ENCODE measurements around the gene KRT74.

Gene KRT74

GRCh38 chr12:52522346-52523011 is 51.2 kb downstream of the KRT74 start:
- no peak for TF ChIP-seq CTCF (IDR thresholded peaks at IDR 0.05; ENCODE audit: control insufficient read depth, extremely low read depth, insufficient read depth)
- no peak for DNase-seq (ENCODE audit: low read depth)
- H3K4me3 ChIP-seq (ENCODE audit: low read depth, low read length): no peak overlapping the region

DNA sequence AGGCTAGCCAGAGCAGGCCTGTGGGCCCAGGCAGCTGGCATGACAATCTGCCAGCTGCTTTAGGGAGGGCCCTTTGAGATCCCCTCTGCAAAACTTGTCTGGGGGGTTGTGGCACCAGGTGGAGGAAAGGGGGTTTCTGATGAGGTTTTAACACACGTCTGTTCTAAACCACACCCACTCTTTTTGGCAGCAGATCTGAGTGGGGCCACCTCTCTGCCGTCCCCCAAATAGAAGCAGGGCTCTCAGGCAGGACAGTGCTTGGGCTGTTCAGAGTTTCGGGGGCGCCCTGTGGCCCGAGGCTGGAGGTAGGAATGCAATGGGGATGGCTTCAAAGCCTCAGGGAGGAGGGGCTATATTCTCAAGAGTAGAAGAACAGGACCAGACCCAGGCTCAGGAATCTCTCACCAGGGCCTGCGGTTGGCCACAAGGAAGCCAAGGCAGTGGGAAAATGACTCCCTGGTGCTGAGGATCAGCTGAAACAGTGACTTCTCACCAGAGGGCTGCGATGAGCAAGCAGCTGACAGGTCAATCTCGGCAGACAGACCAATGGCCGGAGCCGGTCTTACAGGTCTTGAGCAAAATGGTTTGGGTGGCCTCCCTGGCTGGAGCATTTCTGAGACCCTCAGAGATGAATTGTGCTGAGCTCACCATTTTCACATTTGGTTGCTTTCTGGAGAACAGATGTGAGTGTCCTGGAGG is 51.9 kb downstream of the KRT74 start:
- H3K4me3 ChIP-seq (ENCODE audit: low read depth, low read length): no peak overlapping the region
- no peak for TF ChIP-seq CTCF (IDR thresholded peaks at IDR 0.05; ENCODE audit: control insufficient read depth, extremely low read depth, insufficient read depth)
- no peak for DNase-seq (ENCODE audit: low read depth)

DNA sequence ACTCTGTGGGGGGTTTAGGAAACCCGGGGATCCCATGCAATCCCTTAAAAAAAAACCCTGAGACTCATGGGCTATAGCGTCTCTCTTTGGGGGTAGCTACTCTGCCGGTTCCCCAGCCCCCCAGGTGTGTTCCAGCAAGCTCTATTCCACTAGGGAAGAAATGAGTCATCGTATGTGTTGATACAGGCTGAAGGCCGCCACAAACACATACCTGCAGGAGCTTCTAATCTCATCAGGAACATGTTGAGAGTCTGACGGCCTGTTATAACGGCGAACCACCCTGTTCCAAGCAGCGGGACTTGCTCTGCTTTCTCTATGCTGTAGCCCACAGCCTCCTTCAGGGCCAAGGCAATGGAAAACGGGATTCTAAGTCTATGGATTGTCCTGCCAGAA is 52.5 kb downstream of the KRT74 start:
- no peak for TF ChIP-seq CTCF (IDR thresholded peaks at IDR 0.05; ENCODE audit: control insufficient read depth, extremely low read depth, insufficient read depth)
- H3K4me3 ChIP-seq (ENCODE audit: low read depth, low read length): no peak overlapping the region
- no peak for DNase-seq (ENCODE audit: low read depth)

GRCh38 chr12:52519826-52520662 is 53.6 kb downstream of the KRT74 start, which contains the start of gene KRT5:
TSS of gene KRT5 (minus strand) at chr12:52520394. CDS start at chr12:52520296, 98 bp downstream.
- H3K4me3 ChIP-seq (ENCODE audit: low read depth, low read length): no peak within 1 kb of the TSS
- no peak for DNase-seq (ENCODE audit: low read depth)
- TF ChIP-seq CTCF (IDR thresholded peaks at IDR 0.05; ENCODE audit: control insufficient read depth, extremely low read depth, insufficient read depth): no peak

DNA sequence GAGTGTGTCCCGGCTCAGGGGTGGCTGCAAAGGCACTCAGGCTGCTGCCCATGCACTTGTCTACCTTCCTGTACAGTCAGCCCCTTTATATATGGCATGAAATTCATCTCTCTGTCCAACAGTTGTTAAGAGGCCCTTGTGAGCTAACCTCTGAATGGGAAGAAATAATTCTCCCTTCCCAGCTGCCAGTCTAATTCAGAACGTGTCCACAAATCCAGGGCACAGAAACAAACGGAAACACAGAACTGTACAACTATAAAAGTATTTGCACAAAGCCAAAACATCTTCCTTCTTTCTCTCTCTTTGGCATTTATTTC is 54.3 kb downstream of the KRT74 start:
- H3K4me3 ChIP-seq (ENCODE audit: low read depth, low read length): no peak overlapping the region
- DNase-seq (ENCODE audit: low read depth): no peak
- no peak for TF ChIP-seq CTCF (IDR thresholded peaks at IDR 0.05; ENCODE audit: control insufficient read depth, extremely low read depth, insufficient read depth)

- no peak overlapping the region for H3K4me3 ChIP-seq (ENCODE audit: low read depth, low read length)
- no peak for DNase-seq (ENCODE audit: low read depth)
- TF ChIP-seq CTCF (IDR thresholded peaks at IDR 0.05; ENCODE audit: control insufficient read depth, extremely low read depth, insufficient read depth): no peak
Observed at GRCh38 chr12:52518574-52519386, 54.9 kb downstream of the KRT74 start.

All from LNCaP clone FGC (cell line).